HFFc6 (cell line): ENCODE results near the gene NLK. TPM values are rescaled to one million over a fixed set of nuclear protein-coding genes. Genes with fewer than 3 reads are reported as not detected.
A peak's percentile ranks its signal among the peaks of the same experiment; 100 is the strongest.
"Not testable (repeated sequence)": the region's sequence is repeated elsewhere in the genome, so short reads cannot be mapped to it uniquely, and the experiment has no call there.

Experiments used
- DNase-seq: peaks from one replicate; pipeline ENCODE4 v3.0.0-alpha.2; 2018
- H3K27ac Mint-ChIP-seq: 2 replicates; pipeline ENCODE4 v1.8.0; 2020; ENCODE audit warnings: mild to moderate bottlenecking, mixed read lengths
- H3K27me3 Mint-ChIP-seq: 2 replicates; pipeline ENCODE4 v1.8.0; 2021; ENCODE audit warnings: mild to moderate bottlenecking, moderate library complexity, mixed read lengths; ENCODE audit not compliant: insufficient read depth
- H3K36me3 Mint-ChIP-seq: 2 replicates; pipeline ENCODE4 v1.8.0; 2021; ENCODE audit warnings: low read depth, mixed read lengths
- H3K4me1 Mint-ChIP-seq: 2 replicates; pipeline ENCODE4 v1.8.0; 2020; ENCODE audit warnings: low read depth, mixed read lengths
- H3K4me3 Mint-ChIP-seq: 2 replicates; pipeline ENCODE4 v1.8.0; 2020; ENCODE audit warnings: mild to moderate bottlenecking, moderate library complexity, mixed read lengths
- H3K9me3 Mint-ChIP-seq: 2 replicates; pipeline ENCODE4 v1.8.0; 2020; ENCODE audit warnings: mild to moderate bottlenecking, mixed read lengths
- total RNA-seq, 6 experiments: library from RNA; stranded (reverse); fragmentation: NEBNext Ultra II Directional; extraction: Animal tissue kit (Norgen Biotek cat#: 25700); gene quantifications; 2 replicates in 1 of 6; 3 replicates in 5 of 6; pipeline ENCODE4 v1.2.3, GENCODE V29; 2021
- TF ChIP-seq, protein P1 (sequence below): fragments of 200-600 bp; sonication (generic); IDR thresholded peaks from 2 replicates; pipeline ENCODE4 v1.5.0; 2021; ENCODE audit warnings: antibody characterized with exemption, mild to moderate bottlenecking

The NLK gene
- total RNA-seq, 6 experiments from 2014 or later = 18.5 to 25.3 (median 22.1) TPM

DNA sequence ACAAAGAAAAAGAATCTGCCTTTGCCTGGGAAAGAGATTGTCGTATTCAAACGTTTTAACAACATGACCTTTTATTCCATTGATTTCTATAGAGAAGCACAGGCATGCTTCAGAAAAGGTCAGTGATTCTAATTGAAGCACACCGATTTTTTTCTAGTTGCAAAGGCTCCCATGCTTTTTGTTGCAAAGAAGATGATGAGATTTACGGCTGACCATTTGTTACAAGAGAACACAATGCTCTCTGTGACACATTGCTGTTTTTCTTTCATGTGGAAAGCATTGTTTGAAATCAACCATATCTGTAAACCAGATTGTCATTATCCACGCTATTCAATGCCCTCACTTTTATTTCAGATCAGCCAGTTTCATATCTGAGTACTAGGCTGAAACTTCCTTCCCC is 99.8 kb downstream of the NLK start:
- Mint-ChIP-seq H3K4me1 (peaks cover 37% of the 10 kb centered on the region), H3K27ac (no peak overlapping the region), H3K4me3 (no peak overlapping the region)

GRCh38 chr17:28144019-28144418 is 101.5 kb downstream of the NLK start:
- Mint-ChIP-seq H3K27ac (no peak overlapping the region), H3K9me3 (no peaks in the 10 kb centered on the region), H3K27me3 (no peaks in the 10 kb centered on the region; the same call in 1 of the 2 replicates), H3K4me3 (no peak overlapping the region), H3K36me3 (peaks cover 45% of the 10 kb centered on the region), H3K4me1 (peaks cover 40% of the 10 kb centered on the region)
- TF ChIP-seq, protein P1, sequence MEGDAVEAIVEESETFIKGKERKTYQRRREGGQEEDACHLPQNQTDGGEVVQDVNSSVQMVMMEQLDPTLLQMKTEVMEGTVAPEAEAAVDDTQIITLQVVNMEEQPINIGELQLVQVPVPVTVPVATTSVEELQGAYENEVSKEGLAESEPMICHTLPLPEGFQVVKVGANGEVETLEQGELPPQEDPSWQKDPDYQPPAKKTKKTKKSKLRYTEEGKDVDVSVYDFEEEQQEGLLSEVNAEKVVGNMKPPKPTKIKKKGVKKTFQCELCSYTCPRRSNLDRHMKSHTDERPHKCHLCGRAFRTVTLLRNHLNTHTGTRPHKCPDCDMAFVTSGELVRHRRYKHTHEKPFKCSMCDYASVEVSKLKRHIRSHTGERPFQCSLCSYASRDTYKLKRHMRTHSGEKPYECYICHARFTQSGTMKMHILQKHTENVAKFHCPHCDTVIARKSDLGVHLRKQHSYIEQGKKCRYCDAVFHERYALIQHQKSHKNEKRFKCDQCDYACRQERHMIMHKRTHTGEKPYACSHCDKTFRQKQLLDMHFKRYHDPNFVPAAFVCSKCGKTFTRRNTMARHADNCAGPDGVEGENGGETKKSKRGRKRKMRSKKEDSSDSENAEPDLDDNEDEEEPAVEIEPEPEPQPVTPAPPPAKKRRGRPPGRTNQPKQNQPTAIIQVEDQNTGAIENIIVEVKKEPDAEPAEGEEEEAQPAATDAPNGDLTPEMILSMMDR = no peak
- DNase-seq = no peak

More for the DNA sequence above, 99.8 kb downstream of the NLK start:
- no peaks in the 10 kb centered on the region for H3K9me3 Mint-ChIP-seq
- TF ChIP-seq, protein P1 = no peak
- no peak for DNase-seq
- H3K36me3 Mint-ChIP-seq = peaks cover 47% of the 10 kb centered on the region
- no peaks in the 10 kb centered on the region; the same call in 1 of the 2 replicates for H3K27me3 Mint-ChIP-seq

DNA sequence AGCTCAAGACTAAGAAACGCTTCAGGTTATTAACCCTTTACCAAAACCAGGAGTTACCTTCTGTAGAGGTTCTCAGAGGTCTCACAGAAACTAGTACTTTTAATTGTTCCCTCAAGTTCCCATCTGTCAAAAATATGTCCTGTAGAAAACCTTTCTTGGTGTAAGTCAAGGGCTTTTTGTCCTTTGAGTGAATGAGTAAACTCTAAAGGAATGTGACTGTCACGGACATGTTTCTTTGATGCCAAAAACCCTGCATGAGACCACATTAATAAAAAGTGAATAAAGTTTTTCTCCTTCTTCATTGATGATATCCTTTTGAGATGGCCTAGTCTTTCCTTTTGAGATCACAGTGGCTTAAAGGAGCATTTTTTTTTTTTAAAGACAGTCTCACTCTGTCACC is 102.9 kb downstream of the NLK start:
- Mint-ChIP-seq H3K4me3 (no peak overlapping the region), H3K9me3 (no peaks in the 10 kb centered on the region), H3K27ac (peak overlapping the region; percentile 40; the same call in 1 of the 2 replicates), H3K27me3 (no peaks in the 10 kb centered on the region; the same call in 1 of the 2 replicates), H3K36me3 (peaks cover 42% of the 10 kb centered on the region), H3K4me1 (peaks cover 40% of the 10 kb centered on the region)
- DNase-seq = peak; percentile 44
- TF ChIP-seq, protein P1 = no peak

DNA sequence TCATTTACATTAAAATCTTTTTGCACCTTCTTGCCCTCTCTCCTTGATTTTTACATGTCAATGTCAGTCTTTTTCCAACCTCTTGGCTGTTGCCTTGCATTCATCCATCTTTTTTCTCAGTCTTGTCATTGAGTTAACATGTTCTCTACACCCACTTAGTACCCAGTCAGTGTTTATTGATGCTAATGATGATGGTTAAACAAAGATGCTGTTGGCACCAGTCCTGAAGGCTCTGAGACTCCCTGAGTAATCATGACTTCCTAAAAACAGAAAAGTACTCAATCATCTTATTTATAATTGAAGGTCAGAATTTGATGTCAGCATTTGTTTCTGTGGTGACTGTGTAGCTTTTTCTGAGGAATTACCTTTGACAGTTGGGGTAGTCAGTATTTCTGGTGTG is 104.5 kb downstream of the NLK start:
- Mint-ChIP-seq H3K4me1 (peaks cover 40% of the 10 kb centered on the region), H3K9me3 (no peaks in the 10 kb centered on the region), H3K27ac (no peak overlapping the region; the same call in 1 of the 2 replicates), H3K27me3 (no peaks in the 10 kb centered on the region; the same call in 1 of the 2 replicates), H3K36me3 (peaks cover 33% of the 10 kb centered on the region), H3K4me3 (no peak overlapping the region)
- DNase-seq = no peak
- TF ChIP-seq, protein P1 = no peak

DNA sequence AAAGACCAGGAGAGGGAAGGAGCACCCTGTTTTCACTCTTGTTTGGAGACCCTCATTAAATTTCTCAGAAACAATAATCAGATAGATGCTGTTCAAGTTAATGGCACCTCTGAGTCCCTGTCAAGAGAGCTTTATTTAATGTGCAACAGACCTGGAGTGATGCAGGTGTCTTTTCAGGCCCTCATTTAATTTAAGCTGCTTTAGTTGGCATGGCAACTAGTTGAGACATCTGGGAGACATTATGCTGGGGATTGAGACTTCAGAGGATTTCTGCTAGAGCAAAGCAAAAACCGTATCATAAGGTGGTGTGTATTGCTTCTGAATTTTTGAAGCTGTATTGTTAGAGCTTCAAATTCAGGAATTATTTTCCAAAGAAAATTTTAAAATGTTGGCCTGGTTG is 108.5 kb downstream of the NLK start:
- Mint-ChIP-seq H3K9me3 (no peaks in the 10 kb centered on the region), H3K27me3 (no peaks in the 10 kb centered on the region), H3K4me1 (peaks cover 17% of the 10 kb centered on the region), H3K27ac (no peak overlapping the region), H3K36me3 (peaks cover 38% of the 10 kb centered on the region), H3K4me3 (no peak overlapping the region)
- TF ChIP-seq, protein P1 = no peak
- DNase-seq = no peak

- Mint-ChIP-seq H3K36me3 (peaks cover 22% of the 10 kb centered on the region), H3K27me3 (no peaks in the 10 kb centered on the region), H3K4me3 (no peak overlapping the region), H3K4me1 (no peaks in the 10 kb centered on the region), H3K9me3 (no peaks in the 10 kb centered on the region), H3K27ac (no peak overlapping the region; the same call in 1 of the 2 replicates)
- no peak for DNase-seq
- TF ChIP-seq, protein P1 = no peak
Observed at GRCh38 chr17:28154214-28154613, 111.7 kb downstream of the NLK start.

- not testable (repeated sequence) for H3K27me3 Mint-ChIP-seq, H3K4me1 Mint-ChIP-seq, H3K27ac Mint-ChIP-seq, H3K9me3 Mint-ChIP-seq, DNase-seq, H3K4me3 Mint-ChIP-seq
- peaks cover 17% of the 10 kb centered on the region; the same call in 1 of the 2 replicates for H3K36me3 Mint-ChIP-seq
Observed at GRCh38 chr17:28155405-28155804, 112.9 kb downstream of the NLK start.
